ENCODE results near the gene QRICH2.
"Not testable (repeated sequence)": the region's sequence is repeated elsewhere in the genome, so short reads cannot be mapped to it uniquely, and the experiment has no call there.

Gene QRICH2

GRCh38 chr17:76331083-76331482 is 23.0 kb upstream of the QRICH2 start:
- no peak for DNase-seq (ENCODE audit: low spot score)

GRCh38 chr17:76329664-76330063 is 21.6 kb upstream of the QRICH2 start:
- DNase-seq (ENCODE audit: low spot score), result no peak

GRCh38 chr17:76327696-76328095 is 19.6 kb upstream of the QRICH2 start:
- no peak for DNase-seq (ENCODE audit: low spot score)

- DNase-seq (ENCODE audit: low spot score), result no peak
These were observed 18.2 kb upstream of the QRICH2 start for GRCh38 chr17:76326306-76326705.

GRCh38 chr17:76318586-76318985 is 10.5 kb upstream of the QRICH2 start:
- DNase-seq (ENCODE audit: low spot score), result no peak

- no peak for DNase-seq (ENCODE audit: low spot score)
These were observed 9.5 kb upstream of the QRICH2 start for GRCh38 chr17:76317535-76317934.

- no peak for DNase-seq (ENCODE audit: low spot score)
These were observed 6.5 kb upstream of the QRICH2 start for GRCh38 chr17:76314392-76315227.

- no peak for DNase-seq (ENCODE audit: low spot score)
These were observed 4.7 kb upstream of the QRICH2 start for GRCh38 chr17:76312735-76313134.

- DNase-seq (ENCODE audit: low spot score), result no peak
These were observed 1.4 kb upstream of the QRICH2 start for GRCh38 chr17:76309461-76309860.

GRCh38 chr17:76307299-76307965 is 644 bp downstream of the QRICH2 start:
- no peak for DNase-seq (ENCODE audit: low spot score)

GRCh38 chr17:76305135-76305454 is 3.0 kb downstream of the QRICH2 start:
- DNase-seq (ENCODE audit: low spot score), result not testable (repeated sequence)

GRCh38 chr17:76304226-76305134 is 3.6 kb downstream of the QRICH2 start:
- no peak for DNase-seq (ENCODE audit: low spot score)

GRCh38 chr17:76297436-76297835 is 10.6 kb downstream of the QRICH2 start:
- DNase-seq (ENCODE audit: low spot score), result no peak

- no peak for DNase-seq (ENCODE audit: low spot score)
These were observed 11.2 kb downstream of the QRICH2 start for GRCh38 chr17:76296889-76297288.

- DNase-seq (ENCODE audit: low spot score), result no peak
These were observed 11.9 kb downstream of the QRICH2 start for GRCh38 chr17:76296186-76296585.

- DNase-seq (ENCODE audit: low spot score), result no peak
These were observed 15.0 kb downstream of the QRICH2 start for GRCh38 chr17:76293106-76293505.

- DNase-seq (ENCODE audit: low spot score), result no peak
These were observed 15.5 kb downstream of the QRICH2 start for GRCh38 chr17:76292567-76292966.

- DNase-seq (ENCODE audit: low spot score), result no peak
These were observed 26.3 kb downstream of the QRICH2 start for GRCh38 chr17:76281573-76282371.

GRCh38 chr17:76280650-76281049 is 27.4 kb downstream of the QRICH2 start:
- DNase-seq (ENCODE audit: low spot score), result no peak

GRCh38 chr17:76279742-76280287 is 28.3 kb downstream of the QRICH2 start:
- no peak for DNase-seq (ENCODE audit: low spot score)

GRCh38 chr17:76278952-76279741 is 28.9 kb downstream of the QRICH2 start:
- peak; percentile 98 for DNase-seq (ENCODE audit: low spot score)

Measured in HuH-7 (cell line).